Measurements from ENCODE around the gene MYO5B.

DNA sequence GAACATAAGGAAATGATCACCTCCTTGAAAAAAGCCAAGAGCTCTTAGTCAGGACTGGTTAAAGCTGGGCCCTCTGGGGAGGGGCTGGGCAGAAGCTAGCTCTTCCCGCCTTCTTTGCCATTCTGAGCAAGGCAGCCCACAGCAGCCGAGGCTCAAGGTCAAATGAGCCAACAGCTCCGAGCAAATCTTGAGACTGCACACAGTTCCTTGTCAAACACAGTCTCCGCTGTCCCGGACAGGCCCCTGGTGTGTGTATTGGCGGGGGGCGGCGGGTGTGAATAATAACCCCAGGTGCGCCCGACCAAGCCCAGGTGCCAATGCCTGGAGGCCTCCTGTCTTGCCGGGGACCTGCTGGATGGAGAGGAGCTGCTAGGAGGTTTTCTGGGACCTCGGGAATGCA lies 335.2 kb downstream of the MYO5B start:
- TF ChIP-seq, protein P1, sequence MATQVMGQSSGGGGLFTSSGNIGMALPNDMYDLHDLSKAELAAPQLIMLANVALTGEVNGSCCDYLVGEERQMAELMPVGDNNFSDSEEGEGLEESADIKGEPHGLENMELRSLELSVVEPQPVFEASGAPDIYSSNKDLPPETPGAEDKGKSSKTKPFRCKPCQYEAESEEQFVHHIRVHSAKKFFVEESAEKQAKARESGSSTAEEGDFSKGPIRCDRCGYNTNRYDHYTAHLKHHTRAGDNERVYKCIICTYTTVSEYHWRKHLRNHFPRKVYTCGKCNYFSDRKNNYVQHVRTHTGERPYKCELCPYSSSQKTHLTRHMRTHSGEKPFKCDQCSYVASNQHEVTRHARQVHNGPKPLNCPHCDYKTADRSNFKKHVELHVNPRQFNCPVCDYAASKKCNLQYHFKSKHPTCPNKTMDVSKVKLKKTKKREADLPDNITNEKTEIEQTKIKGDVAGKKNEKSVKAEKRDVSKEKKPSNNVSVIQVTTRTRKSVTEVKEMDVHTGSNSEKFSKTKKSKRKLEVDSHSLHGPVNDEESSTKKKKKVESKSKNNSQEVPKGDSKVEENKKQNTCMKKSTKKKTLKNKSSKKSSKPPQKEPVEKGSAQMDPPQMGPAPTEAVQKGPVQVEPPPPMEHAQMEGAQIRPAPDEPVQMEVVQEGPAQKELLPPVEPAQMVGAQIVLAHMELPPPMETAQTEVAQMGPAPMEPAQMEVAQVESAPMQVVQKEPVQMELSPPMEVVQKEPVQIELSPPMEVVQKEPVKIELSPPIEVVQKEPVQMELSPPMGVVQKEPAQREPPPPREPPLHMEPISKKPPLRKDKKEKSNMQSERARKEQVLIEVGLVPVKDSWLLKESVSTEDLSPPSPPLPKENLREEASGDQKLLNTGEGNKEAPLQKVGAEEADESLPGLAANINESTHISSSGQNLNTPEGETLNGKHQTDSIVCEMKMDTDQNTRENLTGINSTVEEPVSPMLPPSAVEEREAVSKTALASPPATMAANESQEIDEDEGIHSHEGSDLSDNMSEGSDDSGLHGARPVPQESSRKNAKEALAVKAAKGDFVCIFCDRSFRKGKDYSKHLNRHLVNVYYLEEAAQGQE (IDR thresholded peaks at IDR 0.05; ENCODE audit: borderline replicate concordance): no peak
- TF ChIP-seq CTCF (IDR thresholded peaks at IDR 0.05; ENCODE audit: poor library complexity, severe bottlenecking): no peak
- TF ChIP-seq EZH2 (IDR thresholded peaks at IDR 0.05; ENCODE audit: borderline replicate concordance, insufficient read depth, low read length, poor library complexity, severe bottlenecking): no peak
- TF ChIP-seq EP300 (conservative IDR thresholded peaks at IDR 0.05; ENCODE audit: poor library complexity, severe bottlenecking): no peak
- no peak for TF ChIP-seq RAD21 (conservative IDR thresholded peaks at IDR 0.05)
- no peak for TF ChIP-seq SMC3 (conservative IDR thresholded peaks at IDR 0.05; ENCODE audit: poor library complexity)
- TF ChIP-seq TAF1 (IDR thresholded peaks at IDR 0.05; ENCODE audit: low read depth): no peak
